Right renal cortex interstitium (tissue), 3 donors: ENCODE measurements around the gene TCEANC. TPM values are rescaled to one million over a fixed set of nuclear protein-coding genes. Genes with fewer than 3 reads are reported as not detected.
"Not testable (repeated sequence)": the region's sequence is repeated elsewhere in the genome, so short reads cannot be mapped to it uniquely, and the experiment has no call there.

Source experiments
- DNase-seq, 3 donors: peaks; one replicate each; pipeline ENCODE4 v3.0.0-alpha.2; 2013; ENCODE audit warnings: low read depth in 3 of 3, low spot score in 2 of 3
- polyA plus RNA-seq, 3 donors: library from polyadenylated mRNA; unstranded; fragments of 120-200 nt; gene quantifications; one replicate each; pipeline ENCODE4 v1.2.1, GENCODE V29; 2013; ENCODE audit not compliant: insufficient read length in 3 of 3

TCEANC gene
- 1 to 10 TPM; 6.0 to 6.5 (median 6.4) TPM for polyA plus RNA-seq

GRCh38 chrX:13652850-13653693 lies at the start of gene TCEANC:
Gene TCEANC (plus strand): TSS chrX:13653141. CDS start chrX:13662509, 9,368 bp downstream.
- DNase-seq: peak in 1 of 3 donors; percentile 85

GRCh38 chrX:13605611-13606010 lies 47.3 kb upstream of the TCEANC start:
- DNase-seq: no peak

- no peak for DNase-seq
These were observed 45.5 kb upstream of the TCEANC start for GRCh38 chrX:13607331-13607995.

- no peak for DNase-seq
These were observed 45.0 kb upstream of the TCEANC start for GRCh38 chrX:13607996-13608365.

- DNase-seq: no peak
These were observed 38.8 kb upstream of the TCEANC start for GRCh38 chrX:13614154-13614553.

- no peak for DNase-seq
These were observed 32.7 kb upstream of the TCEANC start for GRCh38 chrX:13620207-13620606.

GRCh38 chrX:13622401-13622964 lies 30.5 kb upstream of the TCEANC start:
- DNase-seq: no peak

GRCh38 chrX:13627306-13627705 lies 25.6 kb upstream of the TCEANC start:
- no peak for DNase-seq

GRCh38 chrX:13637224-13637623 lies 15.7 kb upstream of the TCEANC start:
- DNase-seq: not testable (repeated sequence)

GRCh38 chrX:13638021-13638420 lies 14.9 kb upstream of the TCEANC start:
- no peak for DNase-seq

GRCh38 chrX:13638826-13639225 lies 14.1 kb upstream of the TCEANC start:
- DNase-seq: no peak

- DNase-seq: not testable (repeated sequence)
These were observed 11.3 kb upstream of the TCEANC start for GRCh38 chrX:13641684-13642083.

- no peak for DNase-seq
These were observed 7.3 kb upstream of the TCEANC start for GRCh38 chrX:13645464-13646153.

GRCh38 chrX:13646154-13646549 lies 6.8 kb upstream of the TCEANC start:
- no peak for DNase-seq

GRCh38 chrX:13647709-13648212 lies 5.2 kb upstream of the TCEANC start:
- DNase-seq: no peak

GRCh38 chrX:13648336-13648735 lies 4.6 kb upstream of the TCEANC start:
- DNase-seq: not testable (repeated sequence)

- DNase-seq: no peak
These were observed 3.1 kb upstream of the TCEANC start for GRCh38 chrX:13649838-13650237.

- DNase-seq: no peak
These were observed 2.6 kb upstream of the TCEANC start for GRCh38 chrX:13650318-13650717.

GRCh38 chrX:13651150-13651549 lies 1.8 kb upstream of the TCEANC start:
- no peak for DNase-seq

- no peak for DNase-seq
These were observed 601 bp upstream of the TCEANC start for GRCh38 chrX:13652287-13652793.

- no peak for DNase-seq
These were observed 1.2 kb downstream of the TCEANC start for GRCh38 chrX:13654116-13654515.
